Testis (tissue), 3 donors: ENCODE data around the gene RBBP8NL. TPM values are rescaled to one million over a fixed set of nuclear protein-coding genes. Genes with fewer than 3 reads are reported as not detected.

Source experiments
- DNase-seq: peaks from one replicate; pipeline ENCODE4 v3.0.0-alpha.2; 2019
- H3K27ac ChIP-seq, 2 donors: fragments of 200-600 bp; sonication (generic); one replicate each; pipeline ENCODE4 v1.5.1; 2019
- H3K27me3 ChIP-seq: fragments of 200-600 bp; sonication (generic); one replicate; pipeline ENCODE4 v1.5.1; 2019
- H3K36me3 ChIP-seq: fragments of 200-600 bp; sonication (generic); one replicate; pipeline ENCODE4 v1.5.1; 2017; ENCODE audit warnings: low read depth; ENCODE audit errors: missing control alignments
- H3K4me1 ChIP-seq: fragments of 200-600 bp; sonication (generic); one replicate; pipeline ENCODE4 v1.5.1; 2019
- H3K4me3 ChIP-seq, 2 donors: fragments of 200-600 bp; sonication (generic); one replicate each; pipeline ENCODE4 v1.5.1; 2017 to 2019
- H3K9me3 ChIP-seq: fragments of 200-600 bp; sonication (generic); one replicate; pipeline ENCODE4 v1.5.1; 2017
- CTCF ChIP-seq, 3 experiments: fragments of 450-650 bp in 2 of 3; fragments of 200-600 bp in 1 of 3; sonication (generic) in 1 of 3; IDR thresholded peaks; one replicate each; pipeline ENCODE4 v1.5.1; 2016 to 2019; ENCODE audit warnings: antibody characterized with exemption in 3 of 3, mild to moderate bottlenecking in 2 of 3, moderate library complexity in 1 of 3
- POLR2A ChIP-seq: fragments of 450-650 bp; IDR thresholded peaks from one replicate; pipeline ENCODE4 v1.6.1; 2017; ENCODE audit warnings: antibody characterized with exemption, mild to moderate bottlenecking, moderate library complexity
- WGBS, 2 donors: methylation state at CpG; one replicate each; pipeline ENCODE4 v1.1.5; 2018; 5-methylcytosine and 5-hydroxymethylcytosine counted together
- intact Hi-C: fragments of 100-400 bp; cut with DNase I; formaldehyde crosslinking; loops from one replicate; pipeline ENCODE4 v1.15.1; 2023; ENCODE audit warnings: low total_unique reads
- polyA plus RNA-seq: library from polyadenylated mRNA; stranded (reverse); fragments of 350-450 nt; fragmentation: Illumina TruSeq; extraction: RNeasy Lipid Tissue Mini Kit (QIAGEN cat#74804); gene quantifications from one replicate; pipeline ENCODE4 v1.2.3, GENCODE V29; 2014; ENCODE audit warnings: low read depth, low replicate concordance; ENCODE audit not compliant: insufficient read depth
- total RNA-seq, 2 donors: library from RNA; depleted of rRNA; stranded (reverse); fragments of >200 nt; gene quantifications; one replicate each; pipeline ENCODE4 v1.2.3, GENCODE V29; 2016

Gene RBBP8NL
- total and polyA plus RNA-seq, 3 donors from 2014 or later: 0.81 to 2.8 (median 1.3) TPM

GRCh38 chr20:62412194-62413024, 14.9 kb downstream of the RBBP8NL start:
- Histone ChIP-seq H3K36me3 (no peaks in the 10 kb centered on the region), H3K9me3 (no peaks in the 10 kb centered on the region), H3K4me1 (peaks cover 15% of the 10 kb centered on the region), H3K27me3 (no peaks in the 10 kb centered on the region), H3K4me3 (no peak overlapping the region), H3K27ac (no peak overlapping the region)
- TF ChIP-seq CTCF (IDR thresholded peaks at IDR 0.05): no peak
- no peak for TF ChIP-seq POLR2A
- intact Hi-C loops: no loop called here
- 91 to 94% methylated on average over 13 to 22 of the region's 22 CpGs for WGBS, 2 donors
- no peak for DNase-seq

GRCh38 chr20:62411479-62412193, 15.7 kb downstream of the RBBP8NL start:
- peaks cover 17% of the 10 kb centered on the region for H3K4me1 ChIP-seq
- H3K27ac ChIP-seq: no peak overlapping the region
- DNase-seq: no peak
- H3K27me3 ChIP-seq: no peaks in the 10 kb centered on the region
- 60 to 73% methylated on average over 3 to 24 of the region's 24 CpGs for WGBS, 2 donors
- TF ChIP-seq POLR2A (no peak), CTCF (IDR thresholded peaks at IDR 0.05) (no peak)
- intact Hi-C loops: no loop called here
- H3K36me3 ChIP-seq: no peaks in the 10 kb centered on the region
- no peak overlapping the region for H3K4me3 ChIP-seq
- H3K9me3 ChIP-seq: no peaks in the 10 kb centered on the region

GRCh38 chr20:62410746-62411478, 16.4 kb downstream of the RBBP8NL start:
- TF ChIP-seq POLR2A: no peak
- no peak for TF ChIP-seq CTCF (IDR thresholded peaks at IDR 0.05)
- Histone ChIP-seq H3K9me3 (no peaks in the 10 kb centered on the region), H3K36me3 (no peaks in the 10 kb centered on the region), H3K4me1 (peaks cover 24% of the 10 kb centered on the region), H3K27me3 (no peaks in the 10 kb centered on the region), H3K27ac (no peak overlapping the region), H3K4me3 (no peak overlapping the region)
- no peak for DNase-seq
- intact Hi-C loops: no loop called here
- WGBS, 2 donors: 88% methylated on average over 19 of the region's 19 CpGs; no CpG with 5 or more reads in 1 of the 2 donors

GRCh38 chr20:62409931-62410745, 17.2 kb downstream of the RBBP8NL start:
- intact Hi-C loops: no loop called here
- Histone ChIP-seq H3K4me3 (no peak overlapping the region), H3K36me3 (no peaks in the 10 kb centered on the region), H3K27ac (no peak overlapping the region), H3K27me3 (no peaks in the 10 kb centered on the region), H3K9me3 (no peaks in the 10 kb centered on the region), H3K4me1 (peaks cover 31% of the 10 kb centered on the region)
- WGBS, 2 donors: 32 to 34% methylated on average over 14 to 27 of the region's 30 CpGs
- peak; percentile 93 for DNase-seq
- TF ChIP-seq CTCF (IDR thresholded peaks at IDR 0.05) (peak; percentile 25 to 35 (median 31)), POLR2A (no peak)
